ENCODE measurements around the gene CACNB4. TPM values are rescaled to one million over a fixed set of nuclear protein-coding genes. Genes with fewer than 3 reads are reported as not detected.

The CACNB4 gene
- total and polyA plus RNA-seq, 9 of the 15 experiments (the other 6 are each of a cell fraction or from before 2014, with no cell fraction given) = 0.01 to 0.20 (median 0.04) TPM; not detected in 1

DNA sequence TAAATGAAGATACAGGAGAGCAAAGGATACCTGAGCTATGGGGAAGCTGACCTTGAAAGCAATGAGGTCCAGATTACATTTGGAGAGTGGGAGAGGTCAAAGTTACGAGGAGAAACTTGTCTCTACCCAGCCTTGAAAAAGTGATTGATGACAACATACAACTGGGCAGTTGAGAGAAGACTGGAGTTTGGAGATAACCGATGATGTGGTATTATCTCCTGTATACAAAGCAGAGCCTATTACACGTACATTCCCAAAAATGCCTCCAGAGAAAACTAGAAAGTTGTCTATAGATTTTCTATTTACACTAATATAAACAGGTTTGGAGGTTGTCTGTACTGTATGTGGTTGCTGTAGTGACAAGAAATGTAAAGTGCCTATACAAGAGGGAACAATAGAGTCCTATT lies 299.0 kb downstream of the CACNB4 start (continued):
- TF ChIP-seq HDAC1 (IDR thresholded peaks at IDR 0.05) (peak in 1 of 2 experiments; percentile 93; a peak in 2 of 4 replicates), CBX5 (IDR thresholded peaks at IDR 0.05; ENCODE audit: borderline replicate concordance, low read depth) (no peak), ZNF24 (IDR thresholded peaks at IDR 0.05) (peak; percentile 73; the same call in 1 of the 2 replicates), SMAD2 (IDR thresholded peaks at IDR 0.05; ENCODE audit: low read depth, low read length) (no peak), CHD1 (IDR thresholded peaks at IDR 0.05; ENCODE audit: low read length) (no peak), CHAMP1 (IDR thresholded peaks at IDR 0.05) (peak; percentile 54; the same call in 1 of the 2 replicates), IRF2 (CRISPR knock-in tag; IDR thresholded peaks at IDR 0.05) (no peak), MNT (conservative IDR thresholded peaks at IDR 0.05) (peak in 1 of 2 experiments; percentile 47; a peak in 1 of 4 replicates), SUPT5H (IDR thresholded peaks at IDR 0.05) (no peak), ILF3 (IDR thresholded peaks at IDR 0.05; ENCODE audit: borderline replicate concordance) (no peak; the same call in 1 of the 2 replicates), EHMT2 (IDR thresholded peaks at IDR 0.05) (peak; percentile 74), CREBBP (IDR thresholded peaks at IDR 0.05; ENCODE audit: low read depth, low read length) (no peak), DNMT1 (IDR thresholded peaks at IDR 0.05) (no peak), MAFK (IDR thresholded peaks at IDR 0.05; ENCODE audit: low read length) (peak; percentile 29; the same call in 1 of the 2 replicates), FOXA3 (CRISPR knock-in tag; conservative IDR thresholded peaks at IDR 0.05 in 1 of 2, IDR thresholded peaks at IDR 0.05 in 1 of 2) (peak; percentile 15 to 81; a peak in 3 of 4 replicates), U2AF2 (optimal IDR thresholded peaks at IDR 0.05; ENCODE audit: low read depth, low read length) (no peak), ZNF766 (CRISPR knock-in tag; conservative IDR thresholded peaks at IDR 0.05) (peak; percentile 70; the same call in 1 of the 2 replicates), RNF2 (IDR thresholded peaks at IDR 0.05) (peak; percentile 48; the same call in 1 of the 2 replicates), ZNF77 (CRISPR knock-in tag; IDR thresholded peaks at IDR 0.05) (no peak), MYBL2 (IDR thresholded peaks at IDR 0.05; ENCODE audit: low read depth) (peak; percentile 40; the same call in 1 of the 2 replicates), MYBL2 (CRISPR knock-in tag; IDR thresholded peaks at IDR 0.05; ENCODE audit: borderline replicate concordance) (no peak)
- TF ChIP-seq, protein P1, sequence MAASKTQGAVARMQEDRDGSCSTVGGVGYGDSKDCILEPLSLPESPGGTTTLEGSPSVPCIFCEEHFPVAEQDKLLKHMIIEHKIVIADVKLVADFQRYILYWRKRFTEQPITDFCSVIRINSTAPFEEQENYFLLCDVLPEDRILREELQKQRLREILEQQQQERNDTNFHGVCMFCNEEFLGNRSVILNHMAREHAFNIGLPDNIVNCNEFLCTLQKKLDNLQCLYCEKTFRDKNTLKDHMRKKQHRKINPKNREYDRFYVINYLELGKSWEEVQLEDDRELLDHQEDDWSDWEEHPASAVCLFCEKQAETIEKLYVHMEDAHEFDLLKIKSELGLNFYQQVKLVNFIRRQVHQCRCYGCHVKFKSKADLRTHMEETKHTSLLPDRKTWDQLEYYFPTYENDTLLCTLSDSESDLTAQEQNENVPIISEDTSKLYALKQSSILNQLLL (CRISPR knock-in tag; IDR thresholded peaks at IDR 0.05; ENCODE audit: borderline replicate concordance) = no peak
- TF ChIP-seq, protein P2, sequence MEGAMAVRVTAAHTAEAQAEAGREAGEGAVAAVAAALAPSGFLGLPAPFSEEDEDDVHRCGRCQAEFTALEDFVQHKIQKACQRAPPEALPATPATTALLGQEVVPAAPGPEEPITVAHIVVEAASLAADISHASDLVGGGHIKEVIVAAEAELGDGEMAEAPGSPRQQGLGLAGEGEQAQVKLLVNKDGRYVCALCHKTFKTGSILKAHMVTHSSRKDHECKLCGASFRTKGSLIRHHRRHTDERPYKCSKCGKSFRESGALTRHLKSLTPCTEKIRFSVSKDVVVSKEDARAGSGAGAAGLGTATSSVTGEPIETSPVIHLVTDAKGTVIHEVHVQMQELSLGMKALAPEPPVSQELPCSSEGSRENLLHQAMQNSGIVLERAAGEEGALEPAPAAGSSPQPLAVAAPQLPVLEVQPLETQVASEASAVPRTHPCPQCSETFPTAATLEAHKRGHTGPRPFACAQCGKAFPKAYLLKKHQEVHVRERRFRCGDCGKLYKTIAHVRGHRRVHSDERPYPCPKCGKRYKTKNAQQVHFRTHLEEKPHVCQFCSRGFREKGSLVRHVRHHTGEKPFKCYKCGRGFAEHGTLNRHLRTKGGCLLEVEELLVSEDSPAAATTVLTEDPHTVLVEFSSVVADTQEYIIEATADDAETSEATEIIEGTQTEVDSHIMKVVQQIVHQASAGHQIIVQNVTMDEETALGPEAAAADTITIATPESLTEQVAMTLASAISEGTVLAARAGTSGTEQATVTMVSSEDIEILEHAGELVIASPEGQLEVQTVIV (CRISPR knock-in tag; IDR thresholded peaks at IDR 0.05; ENCODE audit: borderline replicate concordance) = no peak

Measured in K562 (cell line).